Endothelial cell of umbilical vein (primary cell): ENCODE data around the gene SINHCAF. TPM values are rescaled to one million over a fixed set of nuclear protein-coding genes. Genes with fewer than 3 reads are reported as not detected.

ENCODE experiments used
- BruUV-seq: library from RNA; stranded (reverse); fragments of 400-500 nt; replicated peaks from 2 replicates; lab custom pipeline; 2021; lab: Mats Ljungman, UMichigan
- CTCF ChIA-PET: fragments of 300-600, 350-600 bp; sonication (Branson Sonifier 250); formaldehyde crosslinking; loops from one replicate; lab custom pipeline; 2021; ENCODE audit warnings: antibody characterized with exemption, inconsistent platforms; lab: Charles Lee
- POLR2A ChIA-PET: fragments of 300-600, 350-600 bp; sonication (Branson Sonifier 250); formaldehyde crosslinking; loops from one replicate; lab custom pipeline; 2021; ENCODE audit warnings: antibody characterized with exemption, inconsistent platforms; lab: Charles Lee
- DNase-seq: peaks from one replicate; pipeline ENCODE4 v3.0.0-alpha.2; 2011; ENCODE audit warnings: low read depth, low spot score
- FAIRE-seq: peaks from 2 replicates; lab custom pipeline; 2011; peaks lifted over from hg19 to GRCh38; lab: Jason Lieb, UNC
- H2AFZ ChIP-seq: 2 replicates; pipeline ENCODE4 v1.6.0; 2012; ENCODE audit warnings: low read depth, low read length, control low read depth, inconsistent platforms
- H3K27ac ChIP-seq: 2 replicates; pipeline ENCODE4 v1.5.1; 2011; ENCODE audit warnings: low read depth, mild to moderate bottlenecking, control low read depth, low read length, moderate library complexity; ENCODE audit not compliant: insufficient read depth
- H3K27me3 ChIP-seq, 2 experiments: 2 replicates each; pipeline versions ENCODE4 v1.6.0 to v1.6.1; 2011; ENCODE audit warnings: low read length in 2 of 2, mixed read lengths in 1 of 2; ENCODE audit not compliant: control insufficient read depth in 2 of 2, insufficient read depth in 2 of 2
- H3K36me3 ChIP-seq, 2 experiments: 2 replicates in 1 of 2; 3 replicates in 1 of 2; pipeline ENCODE4 v1.5.1; 2011; ENCODE audit warnings: low read length in 2 of 2, mild to moderate bottlenecking in 1 of 2, moderate library complexity in 1 of 2; ENCODE audit not compliant: control insufficient read depth in 2 of 2, insufficient read depth in 2 of 2; ENCODE audit errors: extremely low read depth in 1 of 2
- H3K4me1 ChIP-seq: 3 replicates; pipeline ENCODE4 v1.5.1; 2011; ENCODE audit warnings: mild to moderate bottlenecking, low read length; ENCODE audit not compliant: control insufficient read depth, insufficient read depth; ENCODE audit errors: extremely low read depth
- H3K4me2 ChIP-seq: 2 replicates; pipeline ENCODE4 v1.6.1; 2011; ENCODE audit warnings: low read length, control low read depth, mixed read lengths; ENCODE audit not compliant: insufficient read depth
- H3K4me3 ChIP-seq, 3 experiments: fragments of 200-600 bp in 1 of 3; sonication (generic), shearing (Covaris generic) in 1 of 3; replicated peaks in 1 of 3; 2 replicates each; pipeline ENCODE4 v1.5.1; 2011 to 2016; ENCODE audit warnings: control low read depth in 3 of 3, low read length in 3 of 3, mild to moderate bottlenecking in 2 of 3, inconsistent platforms in 1 of 3, low read depth in 1 of 3, moderate library complexity in 1 of 3; ENCODE audit not compliant: insufficient read depth in 1 of 3
- H3K79me2 ChIP-seq: 2 replicates; pipeline ENCODE4 v1.6.0; 2012; ENCODE audit warnings: low read length, inconsistent platforms; ENCODE audit not compliant: control insufficient read depth, insufficient read depth
- H3K9ac ChIP-seq: replicated peaks from 2 replicates; pipeline ENCODE3; 2011; ENCODE audit warnings: low read length, control low read depth; ENCODE audit not compliant: insufficient read depth; ENCODE audit errors: extremely low read depth
- H3K9me1 ChIP-seq: replicated peaks from 3 replicates; pipeline ENCODE4 v1.6.0; 2011; ENCODE audit warnings: mild to moderate bottlenecking, low read length; ENCODE audit not compliant: control insufficient read depth, insufficient read depth; ENCODE audit errors: extremely low read depth
- H3K9me3 ChIP-seq: replicated peaks from 2 replicates; pipeline ENCODE4 v1.5.1; 2012; ENCODE audit warnings: low read length, inconsistent platforms; ENCODE audit not compliant: control insufficient read depth, insufficient read depth
- H4K20me1 ChIP-seq: replicated peaks from 2 replicates; pipeline ENCODE3; 2011; ENCODE audit warnings: mild to moderate bottlenecking, low read length; ENCODE audit not compliant: control insufficient read depth, insufficient read depth; ENCODE audit errors: extremely low read depth
- FOS ChIP-seq: IDR thresholded peaks from 2 replicates; pipeline ENCODE4 v1.6.1; 2011; ENCODE audit warnings: mild to moderate bottlenecking, low read length, moderate library complexity, borderline replicate concordance; ENCODE audit not compliant: insufficient read depth
- GATA2 ChIP-seq: IDR thresholded peaks from 2 replicates; pipeline ENCODE4 v1.7.0; 2011; ENCODE audit warnings: low read depth, mild to moderate bottlenecking, moderate library complexity, mixed read lengths, low read length; ENCODE audit not compliant: insufficient read length, insufficient read depth
- JUN ChIP-seq: IDR thresholded peaks from 2 replicates; pipeline ENCODE4 v1.6.1; 2011; ENCODE audit warnings: borderline replicate concordance, low read depth; ENCODE audit not compliant: insufficient read length, insufficient read depth
- MAX ChIP-seq: IDR thresholded peaks from 2 replicates; pipeline ENCODE4 v1.6.1; 2011; ENCODE audit not compliant: insufficient read depth, insufficient read length
- MYC ChIP-seq: IDR thresholded peaks from one replicate; pipeline ENCODE4 v1.6.1; 2011; ENCODE audit warnings: mild to moderate bottlenecking, low read depth, low read length
- dilution Hi-C: fragments of 300-500 bp; cut with MboI; formaldehyde crosslinking; loops from one replicate; pipeline ENCODE4 v1.15.0; 2019; ENCODE audit warnings: low sequenced_read_pairs; ENCODE audit not compliant: extremely low pct_ligation_motif_present
- intact Hi-C: fragments of 100-400 bp; cut with micrococcal nuclease; formaldehyde crosslinking; loops from one replicate; pipeline ENCODE4 v1.10.0; 2022
- polyA plus RNA-seq, 4 experiments: library from polyadenylated mRNA; depleted of rRNA in 3 of 4; stranded (reverse) in 3 of 4; unstranded in 1 of 4; fragments of >200 nt; gene quantifications; 2 replicates each; pipeline versions ENCODE4 v1.2.1 to v1.2.3, GENCODE V29; 2011 to 2012; ENCODE audit warnings: missing spikeins in 1 of 4
- total RNA-seq: library from RNA; stranded (reverse); gene quantifications from 2 replicates; pipeline ENCODE4 v1.2.3, GENCODE V29; 2021
- TF ChIP-seq, protein P1 (sequence below), 2 donors: IDR thresholded peaks; 1 replicate in 1 of 2; 2 replicates in 1 of 2; pipeline ENCODE4 v1.5.1; 2011; ENCODE audit warnings: low read length in 2 of 2, mild to moderate bottlenecking in 2 of 2, moderate library complexity in 2 of 2, control low read depth in 1 of 2, inconsistent platforms in 1 of 2, low read depth in 1 of 2; ENCODE audit not compliant: insufficient read depth in 1 of 2; ENCODE audit errors: extremely low read depth in 1 of 2

The SINHCAF gene
- total and polyA plus RNA-seq, 2 donors (not counting 3 experiments of a cell fraction or from before 2014, with no cell fraction given) = 19.3 to 83.4 TPM

DNA sequence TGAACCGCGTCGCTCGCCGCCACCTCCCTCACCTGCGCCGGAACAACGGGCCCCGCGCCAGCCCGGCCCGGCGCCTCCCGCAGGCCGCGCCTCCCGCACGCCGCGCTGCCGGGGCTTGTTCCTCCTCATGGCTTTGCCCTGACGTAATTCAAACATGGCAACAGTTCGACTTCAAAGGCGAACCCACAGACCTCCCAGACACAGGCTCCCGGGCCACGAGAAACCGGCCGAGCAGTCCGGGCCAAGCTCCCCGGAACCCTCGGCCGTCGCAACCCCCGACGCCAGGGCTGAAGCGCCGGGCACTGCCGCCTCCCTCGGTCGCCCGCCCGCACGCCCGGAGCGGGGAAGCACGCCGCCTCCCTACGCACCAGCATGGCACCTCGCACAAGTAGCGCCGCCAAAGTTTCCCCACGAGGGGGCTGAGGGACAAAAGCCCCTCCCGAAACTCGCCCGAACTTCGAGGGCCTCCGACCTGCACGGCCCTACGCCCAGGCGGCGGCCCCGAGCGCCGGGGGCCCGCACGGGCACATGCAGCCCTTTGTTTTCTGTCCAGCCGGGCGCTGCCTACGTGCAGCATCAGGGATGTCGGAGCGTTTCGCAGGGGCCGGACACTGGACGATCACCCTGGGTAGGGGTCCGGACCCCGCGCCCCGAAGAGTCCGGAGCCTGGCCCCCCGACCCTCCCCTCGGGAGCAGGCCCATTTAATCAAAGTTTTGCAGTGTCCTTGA is 1.7 kb downstream of the SINHCAF start:
- H3K9me1 ChIP-seq = no peaks in the 10 kb centered on the region
- FAIRE-seq = no peak
- peaks cover 29% of the 10 kb centered on the region for H3K4me1 ChIP-seq
- BruUV-seq = no TSS peak
- peak overlapping the region; percentile 17 for H2AFZ ChIP-seq
- CTCF ChIA-PET = no interaction called here
- H4K20me1 ChIP-seq = peaks cover 9% of the 10 kb centered on the region
- TF ChIP-seq FOS (no peak), JUN (no peak), GATA2 (no peak), MYC (no peak), MAX (no peak)
- TF ChIP-seq, protein P1, sequence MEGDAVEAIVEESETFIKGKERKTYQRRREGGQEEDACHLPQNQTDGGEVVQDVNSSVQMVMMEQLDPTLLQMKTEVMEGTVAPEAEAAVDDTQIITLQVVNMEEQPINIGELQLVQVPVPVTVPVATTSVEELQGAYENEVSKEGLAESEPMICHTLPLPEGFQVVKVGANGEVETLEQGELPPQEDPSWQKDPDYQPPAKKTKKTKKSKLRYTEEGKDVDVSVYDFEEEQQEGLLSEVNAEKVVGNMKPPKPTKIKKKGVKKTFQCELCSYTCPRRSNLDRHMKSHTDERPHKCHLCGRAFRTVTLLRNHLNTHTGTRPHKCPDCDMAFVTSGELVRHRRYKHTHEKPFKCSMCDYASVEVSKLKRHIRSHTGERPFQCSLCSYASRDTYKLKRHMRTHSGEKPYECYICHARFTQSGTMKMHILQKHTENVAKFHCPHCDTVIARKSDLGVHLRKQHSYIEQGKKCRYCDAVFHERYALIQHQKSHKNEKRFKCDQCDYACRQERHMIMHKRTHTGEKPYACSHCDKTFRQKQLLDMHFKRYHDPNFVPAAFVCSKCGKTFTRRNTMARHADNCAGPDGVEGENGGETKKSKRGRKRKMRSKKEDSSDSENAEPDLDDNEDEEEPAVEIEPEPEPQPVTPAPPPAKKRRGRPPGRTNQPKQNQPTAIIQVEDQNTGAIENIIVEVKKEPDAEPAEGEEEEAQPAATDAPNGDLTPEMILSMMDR (IDR thresholded peaks at IDR 0.05; ENCODE audit: extremely low read depth in 1 of 2, insufficient read depth in 1 of 2, low read depth in 1 of 2, low read length in 2 of 2) = peak in 1 of 2 donors; percentile 25
- no peaks in the 10 kb centered on the region for H3K36me3 ChIP-seq
- peak overlapping the region; percentile 53 to 98 (median 97) for H3K4me3 ChIP-seq
- peak; percentile 83 for DNase-seq
- peak overlapping the region; percentile 99 for H3K9ac ChIP-seq
- POLR2A ChIA-PET = no interaction called here
- H3K4me2 ChIP-seq = peak overlapping the region; percentile 98
- intact Hi-C loops (loop anchor here (5.0 to 10.0 kb wide), 3 partner anchors 183 to 781 kb away; partner anchors contain the start of genes BICD1 and DENND5B), dilution Hi-C loops (no loop called here)
- H3K9me3 ChIP-seq = no peaks in the 10 kb centered on the region
- peaks cover 66% of the 10 kb centered on the region for H3K79me2 ChIP-seq
- peaks cover 0 to 7% of the 10 kb centered on the region in 2 experiments for H3K27me3 ChIP-seq
- peak overlapping the region; percentile 88 for H3K27ac ChIP-seq
